PC-3 (cell line): ENCODE results near the gene TIAM2.

Source experiments
- EZH2 ChIP-seq: fragments of 300-600 bp; sonication (generic); IDR thresholded peaks from one replicate; pipeline ENCODE4 v1.6.1; 2017; ENCODE audit warnings: antibody characterized with exemption, mild to moderate bottlenecking, low read length; ENCODE audit not compliant: unreplicated experiment
- EZH2phosphoT487 ChIP-seq: fragments of 300-600 bp; sonication (generic); IDR thresholded peaks from 2 replicates; pipeline ENCODE4 v1.6.1; 2018; ENCODE audit warnings: mild to moderate bottlenecking, antibody characterized with exemption, low read length, borderline replicate concordance

DNA sequence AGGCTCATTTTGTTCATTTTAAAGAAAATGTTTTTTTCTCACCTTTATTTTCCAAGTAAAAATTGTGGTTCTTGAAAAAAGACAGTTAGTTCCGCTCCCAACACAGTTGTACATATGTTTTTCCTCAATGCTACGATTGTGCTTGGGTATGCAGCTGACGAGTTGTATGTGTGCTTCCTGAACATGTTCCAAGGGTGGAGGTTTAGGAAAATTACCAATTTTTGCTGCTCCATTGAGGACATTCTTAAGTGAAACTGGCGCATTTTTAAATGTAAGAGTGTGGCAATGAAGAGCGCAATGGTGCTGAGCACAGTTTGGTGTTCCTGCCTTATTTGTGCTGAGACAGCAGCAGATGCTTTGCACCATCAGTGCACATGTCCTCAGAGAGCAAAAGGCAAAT lies 198.4 kb downstream of the TIAM2 start:
- TF ChIP-seq EZH2, result no peak
- no peak for TF ChIP-seq EZH2phosphoT487
